HG03064 (cell line): ENCODE measurements around the gene BCAS3.

ENCODE experiments used
- ATAC-seq: cut with Tn5 transposase; IDR thresholded peaks from one replicate; pipeline ENCODE4 v1.9.1; 2021; ENCODE audit warnings: low read depth; ENCODE audit not compliant: unreplicated experiment

Gene BCAS3

DNA sequence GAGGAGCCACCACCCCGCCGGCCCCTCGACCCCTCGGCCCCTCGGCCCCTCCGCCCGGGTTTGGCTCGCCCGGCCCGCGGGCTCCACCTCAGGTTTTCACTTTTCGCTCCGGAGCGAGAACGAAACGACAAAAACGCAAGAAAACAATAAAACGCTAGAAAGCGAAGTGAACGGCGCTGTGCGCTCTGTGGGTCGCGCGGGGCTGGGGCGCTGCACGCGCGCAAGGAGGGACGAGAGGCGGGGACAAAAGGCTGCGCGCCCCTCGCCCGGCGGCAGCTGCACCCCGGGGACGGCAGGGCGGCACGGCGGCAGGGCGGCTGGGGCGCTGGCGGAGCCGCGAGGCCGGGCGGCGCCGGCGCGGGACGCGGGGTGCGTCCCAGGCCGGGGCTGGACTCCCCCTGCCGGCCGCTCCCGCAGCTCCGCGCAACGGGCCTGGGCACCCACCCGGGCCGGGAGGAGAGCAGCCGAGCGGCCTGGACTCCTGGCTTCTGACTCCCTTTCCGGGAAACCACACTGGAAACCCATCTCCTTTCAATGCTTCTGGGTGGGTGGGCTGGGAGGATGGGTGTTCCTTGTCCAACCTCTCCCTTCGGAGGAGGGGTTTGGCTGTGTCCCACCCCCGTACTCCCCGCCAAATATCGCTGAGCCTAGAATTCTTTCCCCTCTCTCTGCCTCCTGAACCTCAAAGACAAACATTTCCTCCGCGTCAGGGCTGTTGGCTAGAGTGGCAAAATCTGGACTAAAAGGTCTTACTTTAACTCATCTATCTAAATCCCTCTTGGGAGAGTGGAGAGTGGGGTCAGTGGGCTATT lies 731.9 kb downstream of the BCAS3 start:
- no peak for ATAC-seq

DNA sequence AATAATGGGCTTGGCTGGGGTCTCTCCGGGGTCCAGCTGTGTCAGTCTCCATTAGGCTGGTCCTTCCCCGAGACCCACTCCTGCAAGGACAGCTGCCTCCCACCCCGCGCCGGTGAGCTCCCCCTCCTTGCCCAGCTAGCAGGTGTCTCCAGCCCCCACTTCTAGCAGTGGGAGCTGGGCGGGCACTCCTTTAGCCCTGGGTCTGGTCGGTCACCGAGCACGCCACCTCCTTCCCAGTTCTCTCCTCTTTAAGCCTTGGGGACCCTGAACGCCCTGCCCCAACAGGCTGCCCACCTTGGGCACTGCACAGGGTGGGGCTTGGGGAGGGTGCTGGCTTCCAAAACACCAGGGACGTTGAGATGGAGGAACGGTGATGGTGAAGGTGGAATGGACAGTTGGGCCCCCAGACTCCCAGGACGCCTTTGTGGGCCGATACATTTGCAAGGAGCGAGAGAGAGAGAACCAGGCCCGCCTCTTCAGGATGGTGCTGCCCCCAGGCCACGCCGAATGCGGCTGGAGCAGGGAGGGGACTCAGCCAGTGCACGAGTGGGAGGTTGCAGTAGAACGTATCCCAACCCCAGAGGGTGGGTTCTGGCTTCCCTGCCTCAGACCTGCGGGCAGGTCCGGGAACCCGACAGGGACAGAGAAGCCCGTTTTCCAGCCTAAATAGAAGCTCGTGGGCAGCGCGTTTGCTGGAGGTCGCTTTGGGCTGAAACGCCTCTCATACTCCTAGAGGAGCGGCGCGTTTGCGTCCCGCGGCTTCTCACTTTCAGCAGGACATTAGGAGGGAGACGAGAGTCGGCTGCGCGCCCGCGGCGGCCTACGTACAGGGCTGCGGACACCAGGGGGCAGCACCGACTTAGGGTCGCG lies 732.7 kb downstream of the BCAS3 start:
- no peak for ATAC-seq

DNA sequence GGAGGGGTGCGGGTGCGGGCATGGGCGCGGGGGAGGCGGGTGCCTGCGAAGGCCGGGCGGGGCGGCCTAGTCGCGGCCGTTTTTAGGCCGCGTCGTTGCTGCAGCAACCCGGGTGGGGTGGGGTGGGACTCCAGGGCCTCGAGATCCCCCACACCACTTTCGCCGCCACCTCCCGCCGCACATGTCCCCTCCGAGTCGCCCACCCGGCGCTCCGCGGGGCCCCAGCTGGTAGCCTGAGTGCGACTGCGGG lies 733.3 kb downstream of the BCAS3 start:
- no peak for ATAC-seq

DNA sequence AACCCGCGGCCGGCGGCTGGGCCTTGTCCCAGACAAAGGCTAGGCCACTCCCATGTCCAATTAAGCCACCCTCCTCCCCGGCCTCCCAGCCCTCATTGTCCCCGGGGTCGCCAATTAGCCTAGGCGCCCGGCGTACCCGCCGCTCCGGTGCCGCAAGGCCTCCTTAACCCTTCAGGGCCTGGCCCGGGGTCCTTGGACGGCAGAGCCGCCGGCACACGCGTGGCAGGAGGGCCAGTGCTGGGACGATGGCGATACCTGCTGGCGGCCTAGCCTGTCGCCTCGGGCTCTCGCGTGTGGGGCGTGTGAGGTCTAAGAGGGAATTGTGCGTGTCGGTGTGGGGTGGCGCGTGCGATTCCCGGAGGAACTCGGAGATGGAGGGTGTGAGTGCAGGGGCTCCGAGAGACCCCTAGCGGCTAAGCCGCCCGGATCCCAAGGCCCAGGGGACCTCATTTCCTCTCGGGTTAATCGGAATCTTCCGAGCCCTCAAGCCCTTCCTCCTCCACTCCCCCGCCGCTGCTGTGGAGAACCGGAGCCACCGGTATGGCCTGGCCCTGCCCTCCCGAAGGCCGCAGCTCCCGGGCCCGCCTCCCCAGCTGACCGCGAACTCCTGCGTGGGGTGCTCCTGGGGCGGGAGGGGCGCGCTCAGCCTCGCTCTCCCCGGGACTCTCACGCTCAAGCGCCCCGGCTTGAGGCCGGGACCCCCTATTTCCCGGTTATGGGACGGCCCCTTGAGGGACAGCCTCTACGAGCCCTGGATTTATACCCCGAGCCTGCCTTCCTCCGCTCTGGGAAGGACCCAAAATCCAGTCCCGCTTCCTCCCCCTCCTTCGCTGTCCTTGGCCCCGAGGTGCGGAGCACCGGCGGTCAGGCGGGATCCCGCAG lies 733.9 kb downstream of the BCAS3 start:
- no peak for ATAC-seq

DNA sequence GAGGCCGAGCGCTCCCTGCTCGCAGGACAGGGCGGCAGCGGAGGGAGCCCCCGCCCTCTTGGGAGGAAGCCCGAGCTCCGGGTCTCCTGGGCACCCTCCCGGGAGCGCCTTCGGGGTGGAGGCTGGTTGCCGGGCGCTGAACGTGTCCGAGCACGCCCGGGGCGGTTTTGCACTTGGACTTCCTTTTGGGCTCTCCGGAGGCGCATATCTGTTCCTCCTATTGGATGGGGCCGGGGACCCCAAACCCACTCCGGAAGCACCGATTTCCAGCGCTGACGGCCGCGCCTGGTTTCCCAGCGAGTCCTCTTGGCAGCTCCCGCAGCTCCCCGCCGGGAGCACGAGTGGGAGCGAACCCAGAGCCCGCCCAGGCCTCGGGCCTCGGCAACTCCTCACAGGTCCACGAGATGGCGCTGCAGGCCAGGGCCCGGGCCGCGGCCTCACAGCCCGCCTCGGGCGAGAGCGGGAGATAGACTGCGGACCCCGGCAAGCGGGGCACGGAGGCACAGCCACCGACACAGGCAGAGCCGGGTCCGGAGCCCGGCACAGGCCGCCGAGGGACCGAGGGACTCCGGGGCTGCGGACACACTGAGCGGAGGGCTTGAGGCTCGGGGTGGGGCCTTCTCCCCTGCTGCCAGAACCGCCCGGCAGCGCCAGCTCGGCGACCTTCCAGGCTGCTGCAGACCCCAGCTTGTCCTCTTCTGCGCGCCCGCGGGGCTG lies 734.6 kb downstream of the BCAS3 start:
- ATAC-seq: peak; percentile 62

DNA sequence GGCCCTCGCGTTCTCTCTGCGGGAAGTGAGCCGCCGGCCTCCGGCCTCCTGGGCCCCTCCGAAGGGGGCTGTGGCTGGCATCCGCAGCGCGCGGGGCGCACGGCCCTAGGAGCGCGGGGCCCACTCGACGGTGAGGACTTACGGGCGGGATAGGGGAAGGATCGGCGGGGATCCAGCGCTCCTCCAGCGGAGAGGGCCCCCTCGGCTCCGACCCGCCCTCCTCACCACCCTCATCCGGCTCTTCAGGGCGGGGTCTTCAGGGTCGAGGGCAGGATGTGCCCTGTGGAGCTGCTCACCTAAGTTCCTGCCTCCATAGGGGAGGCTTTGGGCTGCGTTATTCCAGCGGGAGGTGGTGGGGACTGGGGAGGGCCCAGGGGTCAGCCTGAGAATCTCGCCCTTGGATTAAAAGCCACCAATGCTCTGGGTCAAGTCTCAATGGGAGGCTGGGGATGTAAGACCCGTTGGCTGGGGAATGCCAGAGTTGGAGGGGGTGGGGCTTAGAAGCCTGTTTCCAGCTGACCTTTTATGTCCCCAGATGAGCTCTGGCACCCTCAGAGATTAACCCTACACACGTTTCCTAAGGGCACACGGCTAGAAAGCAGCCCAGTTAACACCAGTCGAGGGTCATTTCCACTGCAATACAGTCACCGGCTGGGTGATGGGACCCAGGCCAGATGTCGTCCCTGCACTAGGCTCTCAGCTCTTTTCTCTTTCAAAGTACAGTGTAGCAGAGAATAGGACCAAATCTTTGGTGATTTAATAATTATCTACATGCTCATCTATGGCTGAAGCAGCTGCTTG lies 735.4 kb downstream of the BCAS3 start:
- no peak for ATAC-seq

DNA sequence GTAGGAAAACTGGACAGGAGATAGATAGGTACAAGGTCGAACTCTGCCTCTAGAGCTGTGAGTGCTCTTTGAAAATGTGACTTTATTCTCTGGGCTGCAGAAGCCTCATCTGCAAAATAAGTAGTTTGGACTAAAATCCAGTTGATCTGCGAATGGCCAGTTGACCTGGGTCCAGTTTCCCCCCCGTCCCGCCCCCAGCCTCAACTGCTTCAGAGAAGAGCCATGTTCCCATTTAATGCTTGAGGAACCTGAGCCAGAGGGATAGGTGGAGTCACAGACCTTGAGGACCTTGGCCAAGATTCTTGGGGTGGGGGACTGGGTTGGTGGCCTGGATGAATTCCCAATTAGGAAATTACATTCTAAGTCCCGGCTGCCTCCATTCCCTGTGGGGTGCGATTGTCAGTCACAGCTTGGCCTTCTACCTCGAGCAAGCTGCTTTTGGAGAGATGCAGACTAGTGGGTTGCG lies 736.0 kb downstream of the BCAS3 start:
- no peak for ATAC-seq

DNA sequence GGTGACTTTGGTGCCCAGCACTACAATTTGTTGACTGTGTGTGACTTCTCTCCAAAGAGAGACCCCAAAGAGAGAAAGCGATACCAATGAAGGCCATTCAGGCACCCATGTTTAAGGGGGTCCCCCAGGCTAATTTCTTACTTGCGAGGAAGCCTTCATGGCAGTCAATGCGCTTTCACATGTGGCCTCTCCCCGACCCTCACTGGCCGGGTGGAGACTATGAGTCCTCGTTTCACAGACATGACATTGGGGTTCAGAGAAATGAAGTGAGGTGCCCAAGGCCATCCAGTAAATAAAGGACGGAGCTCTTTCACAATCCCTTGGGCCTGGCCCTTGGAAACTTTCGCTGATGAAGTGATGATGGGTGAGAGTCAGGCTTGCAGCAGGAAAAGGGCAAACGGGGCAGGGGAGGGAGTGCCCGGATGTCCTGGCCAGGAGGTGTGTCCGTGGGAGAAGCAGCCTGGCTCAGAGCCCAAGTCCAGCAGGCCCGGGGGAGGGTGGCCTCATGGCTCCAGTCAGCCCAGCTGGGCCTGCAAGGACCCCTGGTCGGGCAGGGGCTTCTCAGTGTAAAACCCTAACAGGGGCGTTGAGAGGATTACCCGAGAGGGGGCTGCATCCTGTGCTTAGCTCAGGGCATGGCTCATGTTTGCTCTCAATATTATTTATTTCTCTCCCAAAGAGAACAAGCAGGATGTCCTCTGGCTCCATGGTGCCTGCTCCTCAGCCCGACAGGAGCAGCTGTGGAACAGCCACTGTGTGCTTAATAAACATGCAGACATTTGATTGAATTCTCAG lies 736.7 kb downstream of the BCAS3 start:
- no peak for ATAC-seq

DNA sequence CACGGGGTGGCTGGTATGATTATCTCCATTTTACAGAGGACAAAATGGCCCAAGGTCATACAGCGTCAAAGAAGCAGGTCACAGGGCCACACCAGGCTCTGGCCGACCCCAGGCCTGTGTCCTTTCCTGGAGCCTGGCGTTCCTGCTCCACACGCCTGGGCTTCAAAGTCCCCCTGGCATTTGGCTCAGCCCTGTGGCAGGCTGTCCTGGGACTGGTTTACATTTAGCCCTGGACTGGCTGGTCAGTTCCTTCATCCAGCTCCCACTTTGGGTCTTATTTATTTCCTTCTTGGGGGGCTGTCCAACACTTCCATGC lies 737.2 kb downstream of the BCAS3 start:
- ATAC-seq: no peak

DNA sequence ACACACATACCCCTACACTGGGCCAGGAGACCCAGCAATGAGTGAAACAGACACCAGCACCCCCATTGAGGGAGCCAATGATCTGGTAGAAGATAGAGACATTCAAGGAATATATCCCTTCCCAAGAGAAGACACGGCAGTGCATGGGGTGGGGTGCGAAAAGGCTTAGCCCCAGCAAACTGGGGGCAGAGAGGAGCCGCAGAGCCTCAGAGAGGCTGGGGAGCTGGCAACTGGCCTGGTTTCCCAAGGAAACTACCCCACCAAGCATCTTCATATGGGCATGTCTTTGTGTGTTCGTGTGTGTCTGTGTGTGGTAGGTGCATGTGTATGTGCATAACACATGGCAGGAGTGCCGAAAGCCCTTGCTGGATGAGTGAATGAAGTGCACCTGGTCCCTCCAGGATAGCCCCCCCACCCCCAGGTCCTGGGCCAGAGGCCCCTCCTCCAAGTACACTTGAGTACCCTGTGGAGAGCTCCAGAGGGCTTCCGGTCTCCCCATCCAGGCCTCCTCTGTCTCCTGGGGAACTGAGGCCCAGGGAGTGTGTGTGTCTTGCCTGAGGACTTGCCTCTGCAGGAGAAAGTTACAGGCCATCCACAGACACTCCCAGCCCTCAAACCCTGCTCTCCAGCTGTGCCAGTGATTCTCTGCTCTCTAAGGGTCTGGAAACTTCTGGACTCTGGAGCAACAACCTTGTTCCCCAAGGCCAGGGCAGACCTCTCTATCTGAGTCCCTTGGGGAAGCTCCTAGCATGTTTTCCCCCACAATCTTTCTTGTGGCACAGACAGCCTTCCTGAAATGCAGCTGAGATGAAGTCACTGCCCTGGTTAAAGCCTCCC lies 737.9 kb downstream of the BCAS3 start:
- no peak for ATAC-seq

DNA sequence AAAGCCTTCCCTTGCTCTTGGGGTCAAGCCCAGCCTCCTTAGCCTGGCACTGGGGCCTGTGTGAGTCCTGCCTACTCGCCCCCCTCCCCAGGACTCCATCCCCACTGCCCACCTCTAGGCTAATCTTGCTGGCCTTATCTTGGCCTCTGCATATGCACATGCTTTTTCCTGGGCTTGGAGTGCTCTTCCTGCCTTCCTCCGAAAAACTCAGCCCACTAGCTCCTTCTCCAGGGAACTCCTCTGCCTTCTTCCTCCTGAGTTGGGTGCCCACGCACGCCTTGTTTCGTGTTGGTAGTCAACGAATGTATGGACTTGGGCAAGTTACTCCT lies 738.5 kb downstream of the BCAS3 start:
- no peak for ATAC-seq

DNA sequence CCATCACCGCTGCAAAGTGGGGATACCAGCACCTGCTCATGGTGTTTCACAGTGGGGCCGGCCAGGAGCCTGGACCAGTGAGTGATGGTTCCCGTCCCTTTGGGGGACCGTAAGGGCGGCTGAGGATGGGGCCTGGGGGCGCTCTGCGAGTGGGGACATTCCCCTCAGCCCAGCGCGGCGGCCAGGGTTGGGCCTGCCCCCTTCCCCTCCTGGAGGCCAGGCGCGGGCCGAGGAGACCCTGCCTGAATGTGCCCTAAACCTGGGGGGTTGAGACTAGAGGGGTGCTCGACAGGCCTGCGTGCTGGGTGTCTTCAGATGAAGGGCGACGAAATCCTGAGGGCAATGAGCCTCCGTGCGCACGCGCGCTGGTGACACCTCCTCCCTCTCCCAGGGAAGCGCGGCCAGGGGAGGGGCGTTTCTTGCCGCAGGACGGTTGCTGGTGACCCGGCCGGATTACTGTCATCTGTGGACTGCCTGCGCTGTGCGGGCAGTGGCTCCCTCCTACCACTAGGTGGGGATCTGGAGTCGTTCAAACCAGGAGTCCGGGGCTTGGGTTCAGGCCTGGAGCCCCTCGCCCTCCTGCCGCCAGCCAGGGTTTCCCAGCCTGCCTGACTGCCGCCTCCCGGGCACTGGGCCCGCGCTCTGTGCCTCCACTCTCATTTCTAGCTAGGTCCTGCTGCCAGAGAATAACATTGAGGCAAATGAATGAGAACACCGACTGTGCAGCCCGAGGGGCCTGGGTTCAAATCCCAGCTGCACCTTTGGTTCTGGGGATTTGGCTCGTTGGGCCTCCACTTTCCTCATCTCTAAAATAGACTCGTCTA lies 739.1 kb downstream of the BCAS3 start:
- ATAC-seq: no peak

DNA sequence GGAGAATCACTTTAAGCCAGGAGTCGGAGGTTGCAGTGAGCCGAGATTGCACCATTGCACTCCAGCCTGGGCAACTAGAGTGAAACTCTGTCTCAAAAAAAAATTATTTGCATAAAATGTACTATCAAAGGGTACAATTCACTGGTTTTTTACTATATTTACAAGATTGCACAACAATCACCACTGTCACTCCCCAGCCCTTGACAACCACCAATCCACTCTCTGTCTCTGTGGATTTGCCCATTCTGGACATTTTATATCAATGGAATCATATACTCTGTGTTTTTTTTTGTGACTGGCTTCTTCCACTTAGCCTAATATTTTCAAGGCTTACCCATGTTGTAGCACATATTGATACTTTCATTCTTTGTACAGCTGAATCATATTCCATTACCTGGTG lies 740.8 kb downstream of the BCAS3 start:
- ATAC-seq: no peak

DNA sequence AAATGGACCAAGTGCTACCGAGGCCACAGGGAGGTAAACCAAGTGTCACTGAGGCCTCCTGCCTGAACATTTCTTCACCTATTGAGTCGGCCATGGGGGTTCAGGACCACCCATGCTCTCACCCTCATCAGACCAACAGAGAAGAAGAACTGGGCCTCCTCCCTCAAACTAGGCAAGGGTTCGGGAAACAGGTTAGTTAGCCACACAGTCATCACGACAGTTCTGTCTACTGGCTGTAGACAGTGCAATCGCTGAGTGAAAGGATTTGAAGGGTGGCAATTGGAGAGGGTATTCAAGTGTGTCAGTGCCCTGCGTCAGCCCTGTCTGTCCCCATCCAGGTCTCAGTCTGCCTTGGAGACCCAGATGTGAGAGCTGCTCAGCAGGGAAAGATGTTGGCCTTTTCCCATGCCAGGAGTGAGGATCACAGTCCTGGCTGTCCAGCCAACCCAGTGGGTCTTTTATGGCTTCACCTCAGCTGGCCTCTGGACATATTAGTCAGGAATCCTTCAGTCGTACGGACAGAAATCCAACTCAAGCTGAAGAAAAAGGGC lies 741.9 kb downstream of the BCAS3 start:
- ATAC-seq: no peak

DNA sequence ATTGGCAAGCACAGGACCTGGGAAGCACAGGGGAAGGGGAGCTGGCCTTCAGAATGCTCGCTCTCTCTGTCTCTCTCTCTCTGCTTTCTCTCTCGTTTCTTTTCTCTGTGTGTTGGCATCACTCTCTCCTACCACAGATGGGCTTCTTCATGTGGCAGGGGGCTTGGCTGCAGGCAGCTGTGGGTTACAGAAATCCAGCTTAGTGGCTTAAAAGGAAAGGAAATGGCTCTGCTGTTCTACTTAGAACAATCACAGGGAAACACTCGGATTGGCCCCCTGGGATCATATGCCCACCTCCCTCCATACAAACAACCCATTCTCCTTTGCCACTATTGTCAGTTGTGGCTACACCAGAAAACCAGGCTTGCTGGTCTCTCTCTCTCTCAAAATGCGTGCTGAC lies 742.4 kb downstream of the BCAS3 start:
- ATAC-seq: no peak

DNA sequence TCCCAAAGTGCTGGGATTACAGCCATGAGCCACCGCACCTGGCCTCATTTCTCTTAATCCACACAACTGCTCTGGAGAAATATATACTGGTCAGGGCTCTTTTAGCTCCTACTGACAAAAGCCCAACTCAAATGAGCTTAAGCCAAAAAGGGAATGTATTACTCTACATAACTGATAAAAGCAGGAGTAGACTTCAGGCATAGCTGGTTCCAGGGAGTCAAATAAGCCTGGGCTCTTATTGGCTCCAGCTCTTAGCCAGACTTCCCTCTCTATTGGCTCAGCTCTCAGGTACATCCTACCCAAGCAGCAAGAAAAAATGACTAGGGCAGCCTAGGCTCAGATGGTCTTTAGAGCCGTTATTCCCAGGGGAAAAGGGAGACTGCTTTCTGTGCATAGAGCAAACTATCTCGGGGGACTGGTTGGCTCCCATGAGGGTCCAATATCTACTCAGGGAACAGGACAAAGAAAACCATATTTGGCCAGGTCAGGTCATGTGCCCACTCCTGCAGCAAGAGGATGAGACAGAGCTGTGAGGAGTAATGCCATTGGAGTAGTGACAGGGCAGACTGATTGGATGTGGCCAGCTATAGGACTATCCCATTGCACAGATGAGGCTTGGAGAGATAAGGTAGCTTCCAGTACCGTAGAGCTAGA lies 743.2 kb downstream of the BCAS3 start:
- no peak for ATAC-seq

DNA sequence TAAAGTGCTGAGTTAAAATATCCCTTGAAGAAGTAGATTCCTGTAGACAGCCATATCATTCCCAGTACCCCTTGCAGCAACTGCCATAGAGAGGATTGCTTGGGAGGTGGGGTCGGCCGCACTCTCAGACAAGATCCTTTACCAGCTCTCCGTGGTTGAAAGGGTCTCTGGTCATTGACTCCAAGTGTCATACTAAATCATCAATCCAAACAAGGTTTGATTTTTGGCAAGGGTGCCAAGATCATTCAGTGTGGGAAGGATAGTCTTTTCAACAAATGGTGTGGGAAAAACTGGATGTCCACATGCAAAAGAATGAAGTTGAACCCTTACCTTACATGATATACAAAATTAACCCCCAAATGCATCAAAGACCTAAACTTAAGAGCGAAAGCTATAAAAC lies 743.8 kb downstream of the BCAS3 start:
- ATAC-seq: no peak
